HG03342 (cell line): ENCODE data around the gene PLPP7.
"Not testable (repeated sequence)": the region's sequence is repeated elsewhere in the genome, so short reads cannot be mapped to it uniquely, and the experiment has no call there.

Source experiments
- ATAC-seq: cut with Tn5 transposase; IDR thresholded peaks from one replicate; pipeline ENCODE4 v1.9.1; 2021; ENCODE audit warnings: mild to moderate bottlenecking, moderate library complexity; ENCODE audit not compliant: unreplicated experiment

The PLPP7 gene

GRCh38 chr9:131266266-131267229, 23.0 kb upstream of the PLPP7 start:
- no peak for ATAC-seq

GRCh38 chr9:131270171-131271015, 19.1 kb upstream of the PLPP7 start:
- no peak for ATAC-seq

- ATAC-seq, result not testable (repeated sequence)
Observed at GRCh38 chr9:131271016-131271273, 18.6 kb upstream of the PLPP7 start.

- no peak for ATAC-seq
Observed at GRCh38 chr9:131271506-131271931, 18.0 kb upstream of the PLPP7 start.

GRCh38 chr9:131272212-131272611, 17.3 kb upstream of the PLPP7 start:
- ATAC-seq, result no peak

GRCh38 chr9:131273146-131273855, 16.2 kb upstream of the PLPP7 start:
- no peak for ATAC-seq

GRCh38 chr9:131273856-131274673, 15.5 kb upstream of the PLPP7 start:
- ATAC-seq, result no peak

GRCh38 chr9:131274674-131275331, 14.7 kb upstream of the PLPP7 start:
- ATAC-seq, result no peak

GRCh38 chr9:131275332-131276093, 14.0 kb upstream of the PLPP7 start:
- no peak for ATAC-seq

- no peak for ATAC-seq
Observed at GRCh38 chr9:131276094-131276888, 13.2 kb upstream of the PLPP7 start, which contains the start of gene FAM78A. TSS of gene FAM78A (minus strand) at chr9:131276510. CDS start at chr9:131276179, 331 bp downstream.

GRCh38 chr9:131276891-131277286, 12.6 kb upstream of the PLPP7 start:
- ATAC-seq, result no peak

- ATAC-seq, result peak; percentile 5
Observed at GRCh38 chr9:131277287-131277909, 12.1 kb upstream of the PLPP7 start.

- peak; percentile 32 for ATAC-seq
Observed at GRCh38 chr9:131277910-131278701, 11.4 kb upstream of the PLPP7 start.

GRCh38 chr9:131278702-131279111, 10.8 kb upstream of the PLPP7 start:
- ATAC-seq, result no peak

- ATAC-seq, result no peak
Observed at GRCh38 chr9:131279196-131279862, 10.2 kb upstream of the PLPP7 start.

GRCh38 chr9:131279863-131280570, 9.5 kb upstream of the PLPP7 start:
- no peak for ATAC-seq
